GM12878 (cell line): ENCODE data around the gene EDNRA.

Source experiments
- NRF1 ChIP-seq: conservative IDR thresholded peaks from 2 replicates; pipeline ENCODE4 v1.6.1; 2011; ENCODE audit warnings: mild to moderate bottlenecking, low read depth, low read length, improper control_type of control experiment
- REST ChIP-seq: IDR thresholded peaks from 2 replicates; pipeline ENCODE4 v1.6.1; 2012; ENCODE audit warnings: mild to moderate bottlenecking, low read depth, low read length
- RFX5 ChIP-seq: IDR thresholded peaks from 2 replicates; pipeline ENCODE4 v1.6.1; 2011; ENCODE audit warnings: low read depth, low read length, improper control_type of control experiment
- TF ChIP-seq, protein P1 (sequence below), 3 experiments: IDR thresholded peaks in 2 of 3; conservative IDR thresholded peaks in 1 of 3; 2 replicates each; pipeline ENCODE4 v1.5.1; 2011; ENCODE audit warnings: low read depth in 3 of 3, low read length in 3 of 3, mild to moderate bottlenecking in 3 of 3, control low read depth in 2 of 3, moderate library complexity in 2 of 3, inconsistent platforms in 1 of 3, mixed read lengths in 1 of 3; ENCODE audit not compliant: control insufficient read depth in 2 of 3, insufficient read depth in 1 of 3; ENCODE audit errors: extremely low read depth in 1 of 3

GRCh38 chr4:147477439-147477838 is 3.5 kb upstream of the EDNRA start:
- TF ChIP-seq, protein P1, sequence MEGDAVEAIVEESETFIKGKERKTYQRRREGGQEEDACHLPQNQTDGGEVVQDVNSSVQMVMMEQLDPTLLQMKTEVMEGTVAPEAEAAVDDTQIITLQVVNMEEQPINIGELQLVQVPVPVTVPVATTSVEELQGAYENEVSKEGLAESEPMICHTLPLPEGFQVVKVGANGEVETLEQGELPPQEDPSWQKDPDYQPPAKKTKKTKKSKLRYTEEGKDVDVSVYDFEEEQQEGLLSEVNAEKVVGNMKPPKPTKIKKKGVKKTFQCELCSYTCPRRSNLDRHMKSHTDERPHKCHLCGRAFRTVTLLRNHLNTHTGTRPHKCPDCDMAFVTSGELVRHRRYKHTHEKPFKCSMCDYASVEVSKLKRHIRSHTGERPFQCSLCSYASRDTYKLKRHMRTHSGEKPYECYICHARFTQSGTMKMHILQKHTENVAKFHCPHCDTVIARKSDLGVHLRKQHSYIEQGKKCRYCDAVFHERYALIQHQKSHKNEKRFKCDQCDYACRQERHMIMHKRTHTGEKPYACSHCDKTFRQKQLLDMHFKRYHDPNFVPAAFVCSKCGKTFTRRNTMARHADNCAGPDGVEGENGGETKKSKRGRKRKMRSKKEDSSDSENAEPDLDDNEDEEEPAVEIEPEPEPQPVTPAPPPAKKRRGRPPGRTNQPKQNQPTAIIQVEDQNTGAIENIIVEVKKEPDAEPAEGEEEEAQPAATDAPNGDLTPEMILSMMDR (IDR thresholded peaks at IDR 0.05 in 2 of 3, conservative IDR thresholded peaks at IDR 0.05 in 1 of 3; ENCODE audit: control insufficient read depth in 2 of 3, extremely low read depth in 1 of 3, insufficient read depth in 1 of 3, low read depth in 3 of 3, low read length in 3 of 3) = no peak
- TF ChIP-seq REST (no peak), RFX5 (no peak), NRF1 (no peak)
